ENCODE measurements around the gene GPA33. TPM values are rescaled to one million over a fixed set of nuclear protein-coding genes. Genes with fewer than 3 reads are reported as not detected.

GPA33 gene
- not detected in 2 replicates for total RNA-seq

GRCh38 chr1:167090314-167090942 lies at the start of gene GPA33:
TSS of gene GPA33 (minus strand) at chr1:167090377. CDS start at chr1:167090287, 90 bp downstream.

GRCh38 chr1:167093846-167094516 lies 3.8 kb upstream of the GPA33 start, which contains the start of gene STYXL2:
TSS of gene STYXL2 (plus strand) at chr1:167094075. CDS start at chr1:167094850, 775 bp downstream.

Other genes starting within 250 kb of the GPA33 start
- 8.4 and 9.7 TPM in 2 replicates for gene TADA1, start 214.1 kb downstream of the GPA33 start, total RNA-seq
- under 0.01 TPM in 2 replicates for gene ILDR2, start 114.8 kb downstream of the GPA33 start, total RNA-seq
- under 0.01 TPM in 1 of 2 replicates, not detected in the other for gene MAEL, start 101.1 kb downstream of the GPA33 start, total RNA-seq
- not detected in 2 replicates for gene STYXL2, start 3.7 kb upstream of the GPA33 start, total RNA-seq
- gene POU2F1, start 130.5 kb upstream of the GPA33 start, total RNA-seq = 2.4 and 2.8 TPM in 2 replicates

Data from smooth muscle cell of bladder (primary cell).